ENCODE results near the gene UBA6.

Gene UBA6

DNA sequence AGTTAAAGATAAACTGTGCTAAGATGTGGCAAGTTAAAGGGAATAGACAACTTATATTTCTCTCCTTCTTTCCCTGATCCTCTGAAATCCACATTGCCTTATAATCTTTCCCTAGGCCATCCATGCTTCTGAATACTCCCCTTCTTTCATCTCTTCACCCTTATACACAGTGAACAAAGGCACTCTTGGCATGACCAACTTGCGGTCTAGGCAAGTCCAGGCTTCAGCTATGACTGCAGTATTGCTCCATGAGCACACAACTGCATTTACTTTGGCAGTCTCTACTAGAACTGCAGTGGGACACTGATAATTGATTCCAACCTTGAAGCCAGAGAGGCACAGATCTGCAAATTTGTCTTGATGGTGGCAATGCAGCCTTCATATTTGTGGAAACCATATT lies 24.2 kb upstream of the UBA6 start:
- H3K27me3 ChIP-seq (ENCODE audit: control insufficient read depth, insufficient read depth, low read length) = no peaks in the 10 kb centered on the region

DNA sequence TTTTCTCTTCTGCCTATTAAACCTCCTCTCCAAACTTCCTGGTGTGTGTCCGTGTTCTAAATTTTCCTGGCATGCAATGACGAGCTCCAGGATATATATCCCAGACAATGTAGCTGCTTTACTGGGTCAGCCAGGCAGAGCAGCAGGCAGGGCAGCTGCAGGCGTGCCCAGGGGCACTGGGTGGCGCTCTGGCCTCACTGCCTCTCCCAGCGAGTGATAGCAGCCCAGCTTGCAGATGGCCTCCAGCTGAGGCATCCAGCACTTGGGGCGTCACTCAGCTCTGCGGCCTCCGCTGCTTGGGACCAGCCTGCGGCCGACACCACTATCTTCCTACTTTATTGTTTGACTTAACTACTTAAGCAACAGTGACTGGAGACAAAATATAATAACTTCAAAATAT lies 23.0 kb upstream of the UBA6 start:
- Histone ChIP-seq H3K9ac (ENCODE audit: low read depth, low read length) (no peak overlapping the region), H3K4me2 (ENCODE audit: low read length) (no peak overlapping the region), H3K4me3 (ENCODE audit: low read length) (no peak overlapping the region), H3K9me3 (replicated peaks; ENCODE audit: low read length) (no peaks in the 10 kb centered on the region), H3K27me3 (ENCODE audit: control insufficient read depth, insufficient read depth, low read length) (no peaks in the 10 kb centered on the region), H3K36me3 (ENCODE audit: insufficient read depth, low read length) (no peaks in the 10 kb centered on the region), H3K4me1 (ENCODE audit: control insufficient read depth, insufficient read depth, low read length) (peaks cover 16% of the 10 kb centered on the region)

More for the DNA sequence above, 24.2 kb upstream of the UBA6 start:
- peaks cover 16% of the 10 kb centered on the region for H3K4me1 ChIP-seq (ENCODE audit: control insufficient read depth, insufficient read depth, low read length)
- H3K36me3 ChIP-seq (ENCODE audit: insufficient read depth, low read length) = no peaks in the 10 kb centered on the region
- H3K9ac ChIP-seq (ENCODE audit: low read depth, low read length) = no peak overlapping the region
- H3K4me3 ChIP-seq (ENCODE audit: low read length) = no peak overlapping the region
- no peak overlapping the region for H3K4me2 ChIP-seq (ENCODE audit: low read length)
- H3K9me3 ChIP-seq (replicated peaks; ENCODE audit: low read length) = no peaks in the 10 kb centered on the region

DNA sequence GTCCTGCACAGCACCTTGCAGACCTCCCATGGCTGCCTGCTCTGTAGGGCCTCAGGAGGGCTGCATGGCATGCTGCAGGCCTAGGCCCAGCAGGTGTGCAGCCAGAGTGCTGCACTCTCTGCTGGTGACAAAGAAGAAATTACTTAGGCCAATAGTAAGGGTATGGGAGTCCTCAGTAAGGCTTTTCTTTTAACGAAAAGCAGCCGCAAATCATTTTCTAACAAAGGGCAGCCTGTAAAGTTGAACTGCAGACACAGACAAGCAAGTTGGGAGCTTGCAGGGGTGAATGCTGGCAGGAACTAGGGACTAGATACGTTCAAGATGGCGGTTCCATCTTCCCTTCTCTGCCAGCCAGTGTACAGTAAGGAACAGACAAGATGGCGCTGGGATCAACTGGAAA lies 22.4 kb upstream of the UBA6 start:
- Histone ChIP-seq H3K9ac (ENCODE audit: low read depth, low read length) (no peak overlapping the region), H3K4me3 (ENCODE audit: low read length) (no peak overlapping the region), H3K9me3 (replicated peaks; ENCODE audit: low read length) (no peaks in the 10 kb centered on the region), H3K36me3 (ENCODE audit: insufficient read depth, low read length) (no peaks in the 10 kb centered on the region), H3K4me1 (ENCODE audit: control insufficient read depth, insufficient read depth, low read length) (peaks cover 16% of the 10 kb centered on the region), H3K4me2 (ENCODE audit: low read length) (no peak overlapping the region), H3K27me3 (ENCODE audit: control insufficient read depth, insufficient read depth, low read length) (no peaks in the 10 kb centered on the region)

DNA sequence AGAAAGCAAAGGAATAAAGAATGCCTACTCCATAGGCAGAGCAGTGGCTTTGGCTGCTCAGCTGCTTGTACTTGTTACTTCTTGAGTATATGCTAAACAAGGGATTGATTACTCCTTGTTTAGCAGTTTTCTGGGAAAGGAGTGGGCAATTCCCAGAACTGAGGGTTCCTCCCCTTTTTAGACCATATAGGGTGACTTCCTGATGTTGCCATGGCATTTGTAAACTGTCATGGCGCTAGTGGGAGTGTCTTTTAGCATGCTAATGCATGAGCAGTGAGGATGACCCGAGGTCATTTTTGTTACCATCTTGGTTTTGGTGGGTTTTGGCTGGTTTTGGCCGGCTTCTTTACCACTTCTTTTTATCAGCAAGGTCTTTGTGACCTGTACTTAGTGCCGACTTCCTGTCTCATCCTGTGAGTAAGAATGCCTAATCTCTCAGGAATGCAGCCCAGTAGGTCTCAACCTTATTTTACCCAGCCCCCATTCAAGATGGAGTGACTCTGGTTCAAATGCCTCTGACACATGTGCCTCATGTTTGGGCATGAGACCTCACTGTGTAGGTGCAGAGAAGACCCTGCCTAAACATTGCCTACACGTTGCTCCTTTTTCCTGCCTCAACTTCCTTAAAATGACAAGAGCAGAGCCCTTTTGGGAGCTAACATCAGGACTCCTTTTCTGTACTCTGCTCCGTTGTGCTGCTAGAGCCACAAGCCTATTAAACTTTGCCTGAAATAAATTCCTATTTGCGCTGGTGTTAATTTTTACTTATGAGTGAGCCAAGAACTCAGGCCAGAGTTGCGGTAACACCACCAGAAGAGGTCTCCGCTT lies 21.0 kb upstream of the UBA6 start:
- Histone ChIP-seq H3K4me3 (ENCODE audit: low read length) (no peak overlapping the region), H3K4me2 (ENCODE audit: low read length) (no peak overlapping the region), H3K27me3 (ENCODE audit: control insufficient read depth, insufficient read depth, low read length) (no peaks in the 10 kb centered on the region), H3K36me3 (ENCODE audit: insufficient read depth, low read length) (no peaks in the 10 kb centered on the region), H3K4me1 (ENCODE audit: control insufficient read depth, insufficient read depth, low read length) (peaks cover 13% of the 10 kb centered on the region), H3K9ac (ENCODE audit: low read depth, low read length) (no peak overlapping the region), H3K9me3 (replicated peaks; ENCODE audit: low read length) (no peaks in the 10 kb centered on the region)

DNA sequence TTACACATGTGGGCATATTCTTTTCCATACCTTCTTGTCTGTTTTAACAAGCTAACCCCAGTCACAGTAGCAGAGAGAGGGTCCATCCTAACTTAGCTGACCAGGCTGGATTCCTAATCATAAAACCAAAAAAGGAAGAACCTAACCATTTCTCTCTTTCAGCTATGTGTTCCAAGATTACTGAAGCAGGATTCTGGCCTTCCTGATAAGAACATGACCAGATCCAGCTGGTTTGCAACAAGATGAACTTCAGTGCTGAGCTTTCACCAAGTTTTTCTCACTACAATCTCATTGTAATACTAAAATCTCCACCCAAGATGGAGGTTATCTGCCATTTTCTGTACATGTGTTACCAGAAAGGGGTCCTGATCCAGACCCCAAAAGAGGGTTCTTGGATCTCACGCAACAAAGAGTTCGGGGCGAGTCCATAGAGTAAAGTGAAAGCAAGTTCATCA lies 20.4 kb upstream of the UBA6 start:
- no peak overlapping the region for H3K4me3 ChIP-seq (ENCODE audit: low read length)

DNA sequence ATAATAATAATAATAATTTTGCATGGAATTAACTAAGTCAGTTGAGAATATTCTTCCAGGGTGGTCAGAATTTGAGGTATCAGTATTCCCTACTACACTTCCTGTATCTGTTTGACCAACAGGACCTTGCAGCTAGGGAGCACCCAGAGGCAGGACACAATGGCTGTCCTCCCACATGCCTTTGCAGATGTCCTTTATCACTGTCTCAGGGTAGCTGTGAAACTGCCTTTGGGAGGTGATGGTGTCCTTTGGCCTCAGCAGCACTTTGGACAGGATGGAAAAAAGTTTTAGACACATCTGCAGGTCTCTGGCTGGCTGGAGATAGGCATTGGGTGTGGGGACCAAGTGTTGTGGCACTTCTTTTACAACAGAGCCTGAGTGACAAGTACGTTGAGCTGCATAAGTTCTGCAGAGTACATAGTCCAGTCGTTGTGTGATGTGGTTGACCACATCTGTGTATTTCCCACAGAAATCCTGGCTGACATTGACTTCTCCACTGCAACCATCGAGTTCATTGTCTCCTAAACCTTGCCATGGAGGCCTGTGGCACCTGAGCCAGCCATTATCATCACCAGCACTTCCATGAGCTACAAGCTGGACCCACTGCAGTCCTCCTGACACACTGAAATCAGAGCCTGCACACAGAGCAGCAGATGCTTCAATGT lies 19.1 kb upstream of the UBA6 start:
- H3K4me2 ChIP-seq (ENCODE audit: low read length) = no peak overlapping the region
- no peaks in the 10 kb centered on the region for H3K9me3 ChIP-seq (replicated peaks; ENCODE audit: low read length)
- no peak overlapping the region for H3K4me3 ChIP-seq (ENCODE audit: low read length)
- peaks cover 5% of the 10 kb centered on the region for H3K36me3 ChIP-seq (ENCODE audit: insufficient read depth, low read length)
- peaks cover 10% of the 10 kb centered on the region for H3K4me1 ChIP-seq (ENCODE audit: control insufficient read depth, insufficient read depth, low read length)
- no peaks in the 10 kb centered on the region for H3K27me3 ChIP-seq (ENCODE audit: control insufficient read depth, insufficient read depth, low read length)
- H3K9ac ChIP-seq (ENCODE audit: low read depth, low read length) = no peak overlapping the region

More for the DNA sequence above, 20.4 kb upstream of the UBA6 start:
- Histone ChIP-seq H3K27me3 (ENCODE audit: control insufficient read depth, insufficient read depth, low read length) (no peaks in the 10 kb centered on the region), H3K9ac (ENCODE audit: low read depth, low read length) (no peak overlapping the region), H3K4me1 (ENCODE audit: control insufficient read depth, insufficient read depth, low read length) (peaks cover 10% of the 10 kb centered on the region), H3K36me3 (ENCODE audit: insufficient read depth, low read length) (peaks cover 3% of the 10 kb centered on the region), H3K9me3 (replicated peaks; ENCODE audit: low read length) (no peaks in the 10 kb centered on the region), H3K4me2 (ENCODE audit: low read length) (no peak overlapping the region)

DNA sequence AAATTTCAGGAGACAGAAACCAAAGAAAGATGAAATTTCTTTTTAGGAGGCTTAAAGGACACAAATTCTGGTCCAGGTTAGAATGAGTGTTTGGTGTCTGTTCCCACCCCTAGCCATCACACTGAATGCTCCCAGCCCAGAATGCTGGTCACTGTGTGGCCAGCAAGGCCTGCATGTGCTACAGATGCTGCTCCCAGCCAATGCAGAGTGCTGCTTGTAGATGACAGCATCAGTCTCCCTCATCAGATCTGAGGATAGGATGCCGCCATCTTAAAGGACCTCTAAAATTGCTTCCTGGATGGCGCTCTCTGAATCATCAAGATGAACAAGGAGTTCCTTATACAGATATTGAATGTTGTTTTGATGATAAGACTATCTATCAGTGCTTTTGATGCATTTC lies 17.9 kb upstream of the UBA6 start:
- no peaks in the 10 kb centered on the region for H3K9me3 ChIP-seq (replicated peaks; ENCODE audit: low read length)
- H3K27me3 ChIP-seq (ENCODE audit: control insufficient read depth, insufficient read depth, low read length) = no peaks in the 10 kb centered on the region
- peaks cover 5% of the 10 kb centered on the region for H3K36me3 ChIP-seq (ENCODE audit: insufficient read depth, low read length)
- H3K9ac ChIP-seq (ENCODE audit: low read depth, low read length) = no peak overlapping the region
- H3K4me1 ChIP-seq (ENCODE audit: control insufficient read depth, insufficient read depth, low read length) = peaks cover 15% of the 10 kb centered on the region
- no peak overlapping the region for H3K4me3 ChIP-seq (ENCODE audit: low read length)
- H3K4me2 ChIP-seq (ENCODE audit: low read length) = no peak overlapping the region

DNA sequence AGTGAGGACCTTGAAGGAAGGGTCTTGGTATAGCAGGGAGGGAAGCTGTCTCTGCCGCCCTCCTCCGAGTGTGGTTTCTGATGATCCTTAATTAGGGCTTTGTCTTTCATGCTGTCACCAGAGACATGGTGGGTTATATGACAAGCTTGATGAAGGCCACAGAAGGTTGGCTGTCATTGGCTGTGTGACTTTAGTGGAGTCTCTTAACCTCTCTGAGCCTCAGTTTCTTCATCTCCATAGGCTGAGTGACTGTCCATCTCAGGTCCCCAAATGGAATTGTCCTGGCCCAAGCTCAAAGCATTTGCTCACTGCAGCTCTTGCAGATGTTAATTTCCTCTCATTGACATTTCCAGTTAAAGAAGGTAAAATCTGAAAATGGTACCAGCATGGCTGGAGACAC lies 16.6 kb upstream of the UBA6 start:
- peaks cover 5% of the 10 kb centered on the region for H3K36me3 ChIP-seq (ENCODE audit: insufficient read depth, low read length)

DNA sequence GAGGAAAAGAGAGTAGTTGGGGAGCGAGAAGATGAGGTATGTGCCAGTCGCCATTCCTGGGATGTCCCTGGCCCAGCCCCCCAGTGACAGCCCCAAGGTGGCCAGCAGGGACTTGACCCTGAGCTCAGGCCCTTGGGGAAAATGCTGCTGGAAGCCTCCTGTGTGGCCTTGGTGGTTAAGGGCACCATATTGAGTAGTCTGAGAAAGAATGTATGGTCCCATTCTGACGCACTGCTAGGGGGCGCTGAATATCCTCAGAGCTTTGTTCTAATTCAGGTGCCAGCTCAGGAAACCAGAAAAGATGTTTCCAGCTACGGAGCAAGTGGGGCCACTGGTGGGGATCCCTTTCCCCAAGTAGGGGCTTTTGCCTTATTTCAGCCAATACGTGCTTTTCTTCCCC lies 14.0 kb upstream of the UBA6 start:
- H3K9ac ChIP-seq (ENCODE audit: low read depth, low read length) = no peak overlapping the region
- H3K4me3 ChIP-seq (ENCODE audit: low read length) = no peak overlapping the region
- no peak overlapping the region for H3K4me2 ChIP-seq (ENCODE audit: low read length)
- no peaks in the 10 kb centered on the region for H3K9me3 ChIP-seq (replicated peaks; ENCODE audit: low read length)
- peaks cover 10% of the 10 kb centered on the region for H3K4me1 ChIP-seq (ENCODE audit: control insufficient read depth, insufficient read depth, low read length)
- H3K27me3 ChIP-seq (ENCODE audit: control insufficient read depth, insufficient read depth, low read length) = no peaks in the 10 kb centered on the region
- peaks cover 5% of the 10 kb centered on the region for H3K36me3 ChIP-seq (ENCODE audit: insufficient read depth, low read length)

More for the DNA sequence above, 16.6 kb upstream of the UBA6 start:
- Histone ChIP-seq H3K9me3 (replicated peaks; ENCODE audit: low read length) (no peaks in the 10 kb centered on the region), H3K27me3 (ENCODE audit: control insufficient read depth, insufficient read depth, low read length) (no peaks in the 10 kb centered on the region), H3K4me3 (ENCODE audit: low read length) (no peak overlapping the region), H3K4me2 (ENCODE audit: low read length) (no peak overlapping the region), H3K9ac (ENCODE audit: low read depth, low read length) (no peak overlapping the region), H3K4me1 (ENCODE audit: control insufficient read depth, insufficient read depth, low read length) (peaks cover 20% of the 10 kb centered on the region)

DNA sequence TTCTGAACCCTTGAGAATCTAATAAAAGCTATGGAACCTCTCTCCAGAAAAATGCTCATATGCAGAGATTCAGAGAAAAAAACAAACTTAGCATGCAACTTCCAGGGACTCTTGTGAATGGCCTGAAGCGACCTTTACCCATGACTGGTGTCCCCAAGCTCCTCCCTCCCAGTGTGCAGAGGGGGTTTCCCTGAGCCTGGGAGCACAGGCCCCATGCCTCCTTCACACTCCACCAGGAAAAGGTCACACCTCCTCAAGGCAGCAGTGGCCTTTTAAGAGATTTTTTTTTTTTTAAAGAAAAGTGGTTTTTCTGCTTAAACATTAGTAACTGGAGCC lies 13.3 kb upstream of the UBA6 start:
- Histone ChIP-seq H3K9ac (ENCODE audit: low read depth, low read length) (no peak overlapping the region), H3K4me3 (ENCODE audit: low read length) (no peak overlapping the region), H3K27me3 (ENCODE audit: control insufficient read depth, insufficient read depth, low read length) (no peaks in the 10 kb centered on the region), H3K4me2 (ENCODE audit: low read length) (no peak overlapping the region), H3K4me1 (ENCODE audit: control insufficient read depth, insufficient read depth, low read length) (peaks cover 10% of the 10 kb centered on the region), H3K9me3 (replicated peaks; ENCODE audit: low read length) (no peaks in the 10 kb centered on the region), H3K36me3 (ENCODE audit: insufficient read depth, low read length) (peaks cover 5% of the 10 kb centered on the region)

DNA sequence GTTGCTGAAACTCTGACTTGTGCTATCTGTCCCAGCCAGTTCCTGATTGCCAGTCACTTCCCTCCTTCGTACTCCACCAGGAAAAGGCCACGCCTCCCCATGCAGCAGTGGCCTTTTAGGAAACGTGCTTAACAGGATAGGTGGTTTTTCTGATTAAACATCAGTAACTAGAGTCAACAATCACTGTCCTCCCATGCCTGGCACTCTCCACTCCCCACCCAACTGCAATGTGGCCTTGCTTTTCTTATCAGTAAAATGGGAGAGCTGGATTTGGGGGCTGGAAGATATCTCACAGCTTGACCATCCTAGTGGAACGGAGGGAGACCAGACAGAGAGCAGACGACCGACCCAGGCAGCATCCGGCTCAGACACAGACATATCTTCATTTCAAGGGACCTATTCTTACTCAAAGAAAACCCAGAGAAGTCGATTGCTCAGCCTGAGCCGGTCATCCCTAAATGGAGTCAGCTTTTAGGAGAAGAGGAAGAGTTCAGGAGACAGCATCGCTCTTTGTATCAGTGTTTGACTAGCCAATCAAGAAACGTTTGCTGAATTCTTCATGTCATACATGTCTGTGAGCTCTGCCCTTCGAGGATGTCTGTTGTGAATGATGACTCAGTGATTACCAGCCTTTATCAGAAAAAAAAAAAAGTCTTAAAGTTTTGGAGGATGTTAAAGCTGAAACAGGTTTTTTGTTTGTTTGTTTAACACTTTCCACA lies 12.7 kb upstream of the UBA6 start:
- H3K4me1 ChIP-seq (ENCODE audit: control insufficient read depth, insufficient read depth, low read length) = peaks cover 10% of the 10 kb centered on the region
- H3K36me3 ChIP-seq (ENCODE audit: insufficient read depth, low read length) = peaks cover 5% of the 10 kb centered on the region
- no peak overlapping the region for H3K4me3 ChIP-seq (ENCODE audit: low read length)
- no peak overlapping the region for H3K4me2 ChIP-seq (ENCODE audit: low read length)
- no peaks in the 10 kb centered on the region for H3K27me3 ChIP-seq (ENCODE audit: control insufficient read depth, insufficient read depth, low read length)
- no peak overlapping the region for H3K9ac ChIP-seq (ENCODE audit: low read depth, low read length)
- no peaks in the 10 kb centered on the region for H3K9me3 ChIP-seq (replicated peaks; ENCODE audit: low read length)

All from skeletal muscle satellite cell (primary cell).